ENCODE measurements around the gene LITAFD.
A peak's percentile ranks its signal among the peaks of the same experiment; 100 is the strongest.
"Not testable (repeated sequence)": the region's sequence is repeated elsewhere in the genome, so short reads cannot be mapped to it uniquely, and the experiment has no call there.

The LITAFD gene

DNA sequence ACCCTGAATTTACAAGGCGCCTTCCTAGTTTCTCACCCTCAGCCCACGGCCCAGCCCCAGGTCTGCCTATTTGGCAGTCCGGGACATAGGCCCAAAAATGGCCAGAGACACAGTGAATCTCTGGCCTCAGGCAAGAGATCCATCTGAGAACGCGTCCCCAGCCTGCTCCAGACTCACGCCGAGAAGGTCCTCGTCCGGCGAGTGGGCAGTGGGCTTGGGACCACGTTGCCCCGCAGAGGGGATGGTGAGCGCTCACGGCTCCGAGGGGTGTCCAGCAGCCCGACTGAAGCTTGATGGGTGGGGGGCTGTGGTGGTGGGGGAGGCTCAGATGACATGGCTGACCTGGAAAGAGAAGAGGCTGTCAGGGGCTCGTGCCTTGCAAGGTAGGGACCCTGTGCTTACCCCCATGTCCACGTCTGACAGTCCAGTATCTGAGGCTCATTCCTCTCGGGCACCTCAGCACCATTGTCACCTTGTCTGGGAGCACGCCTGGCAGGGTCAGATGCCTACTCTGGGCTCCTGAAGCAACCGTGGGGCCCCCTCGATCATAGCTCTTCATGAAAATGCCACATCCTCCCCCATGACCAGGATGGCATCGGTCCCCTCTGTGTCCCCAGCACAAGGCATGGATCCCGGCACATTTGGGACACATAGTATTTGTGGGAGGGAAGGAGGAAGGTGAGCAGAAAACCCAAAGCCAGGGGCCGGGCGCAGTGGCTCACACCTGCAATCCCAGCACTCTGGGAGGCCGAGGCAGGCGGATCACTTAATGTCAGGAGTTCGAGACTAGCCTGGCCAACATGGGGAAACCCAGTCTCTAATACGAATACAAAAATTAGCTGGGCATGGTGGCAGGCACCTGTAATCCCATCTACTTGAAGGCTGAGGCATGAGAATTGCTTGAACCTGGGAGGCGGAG, 22.9 kb upstream of the LITAFD start:
- DNase-seq: no peak

DNA sequence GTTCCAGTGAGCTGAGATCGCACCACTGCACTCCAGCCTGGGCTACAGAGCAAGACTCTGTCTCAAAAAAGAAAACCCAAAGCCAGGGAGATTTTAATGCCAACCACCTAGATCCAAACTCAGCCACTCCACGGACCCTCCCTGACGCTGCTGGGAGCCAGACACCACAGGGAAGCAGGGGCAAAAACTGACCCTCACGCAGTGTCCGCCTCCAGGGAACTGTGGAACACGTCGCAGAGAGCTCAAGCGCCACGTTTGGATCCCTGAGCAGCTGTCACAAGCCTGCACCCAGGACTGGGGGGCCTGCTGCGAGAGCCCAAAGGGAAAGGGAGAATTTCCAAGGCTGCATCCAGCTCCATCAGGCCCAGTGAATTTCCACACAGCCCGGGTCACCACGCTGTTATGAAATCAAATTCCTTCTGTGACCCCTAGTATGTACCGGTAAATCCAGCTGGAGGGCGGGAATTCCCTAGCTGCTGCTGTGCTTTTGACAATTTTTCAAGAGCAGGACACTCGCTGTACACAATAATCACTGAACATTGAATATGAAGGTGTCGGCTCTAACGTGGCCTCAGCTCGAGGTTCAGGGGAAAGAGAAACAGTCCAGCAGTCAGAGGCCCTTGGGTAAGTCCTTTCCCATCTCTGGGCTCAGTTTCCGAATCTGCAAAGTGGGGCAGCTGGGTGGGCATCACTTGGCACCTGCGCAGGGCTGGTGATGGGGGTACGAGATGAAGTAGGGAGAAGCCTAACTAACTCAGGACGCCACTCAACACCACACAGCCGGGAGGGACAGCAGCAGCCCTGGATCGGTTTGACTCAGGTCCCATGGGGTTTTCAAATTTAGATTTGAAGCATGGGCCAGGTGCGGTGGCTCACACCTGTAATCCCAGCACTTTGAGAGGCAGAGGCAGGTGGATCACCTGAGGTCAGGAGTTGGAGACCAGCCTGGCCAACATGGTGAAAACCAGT, 22.0 kb upstream of the LITAFD start:
- no peak for DNase-seq

DNA sequence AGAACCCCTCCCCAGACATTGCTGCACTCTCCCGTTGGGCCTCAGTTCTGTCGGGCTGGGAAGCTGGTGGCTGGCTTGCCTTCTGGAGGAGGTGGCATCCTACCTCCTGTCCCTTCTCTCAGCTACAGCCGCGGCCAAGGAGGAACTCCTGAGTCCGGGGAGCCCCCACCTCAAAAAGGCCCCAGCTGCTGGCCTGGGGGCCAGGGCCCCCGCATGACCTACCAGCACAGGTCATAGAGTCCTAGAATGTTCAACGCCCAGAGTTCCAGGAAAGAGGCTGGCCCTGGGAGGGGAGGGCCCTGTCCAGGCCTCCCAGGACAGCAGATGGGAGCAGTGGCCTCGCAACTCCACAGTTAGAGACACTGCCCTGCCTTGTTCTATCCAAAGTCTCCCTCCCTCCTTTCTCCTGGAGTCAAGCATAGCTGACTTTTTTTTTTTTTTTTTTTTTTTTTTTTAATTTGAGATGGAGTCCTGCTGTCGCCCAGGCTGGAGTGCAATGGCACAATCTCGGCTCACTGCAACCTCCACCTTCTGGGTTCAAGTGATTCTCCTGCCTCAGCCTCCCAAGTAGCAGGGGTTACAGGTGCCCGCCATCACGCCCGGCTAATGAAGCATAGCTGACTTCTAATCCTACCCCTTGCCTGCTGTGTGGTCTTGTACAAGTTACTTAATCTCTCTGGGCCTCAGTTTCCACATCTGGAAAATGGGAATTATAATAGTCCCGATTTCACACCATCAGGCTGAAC, 20.4 kb upstream of the LITAFD start:
- no peak for DNase-seq

DNA sequence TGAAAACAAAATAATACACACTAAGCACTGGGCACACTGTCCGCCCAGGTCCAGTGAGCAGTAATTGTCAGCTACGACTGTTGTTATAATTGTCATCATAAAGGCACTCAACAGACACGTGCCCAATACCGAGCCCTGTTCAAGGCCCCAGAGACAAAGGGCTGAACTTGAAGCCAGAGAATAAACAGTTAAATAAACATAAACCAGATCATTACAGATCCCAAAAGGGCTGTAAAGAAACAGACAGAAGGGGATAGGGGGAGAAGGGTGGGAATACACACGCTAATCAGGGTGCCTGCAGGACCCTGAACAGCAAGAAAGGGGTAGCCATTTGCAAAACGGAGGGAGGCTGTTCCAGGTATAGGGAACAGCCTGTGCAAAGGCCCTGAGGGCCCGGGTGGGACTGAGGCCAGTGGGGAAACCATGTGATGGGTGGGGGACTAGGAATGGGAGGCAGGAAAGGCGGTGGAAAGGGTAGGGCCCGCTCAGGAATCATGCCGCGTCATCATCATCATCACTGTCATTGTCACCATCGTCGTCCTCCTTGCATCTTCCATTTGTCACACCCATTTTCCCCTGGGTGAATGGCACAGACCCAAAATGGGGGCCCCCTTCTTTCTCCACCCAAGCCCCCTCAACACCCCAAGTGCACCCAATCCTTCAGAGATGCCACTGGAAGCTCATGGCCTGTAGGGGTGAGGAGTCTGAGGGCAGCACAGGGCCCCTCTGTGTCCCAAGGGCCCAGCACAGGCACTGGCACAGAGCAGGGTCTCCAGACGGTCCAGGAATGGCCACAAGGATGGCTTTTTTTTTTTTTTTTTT, 19.6 kb upstream of the LITAFD start:
- DNase-seq: no peak

DNA sequence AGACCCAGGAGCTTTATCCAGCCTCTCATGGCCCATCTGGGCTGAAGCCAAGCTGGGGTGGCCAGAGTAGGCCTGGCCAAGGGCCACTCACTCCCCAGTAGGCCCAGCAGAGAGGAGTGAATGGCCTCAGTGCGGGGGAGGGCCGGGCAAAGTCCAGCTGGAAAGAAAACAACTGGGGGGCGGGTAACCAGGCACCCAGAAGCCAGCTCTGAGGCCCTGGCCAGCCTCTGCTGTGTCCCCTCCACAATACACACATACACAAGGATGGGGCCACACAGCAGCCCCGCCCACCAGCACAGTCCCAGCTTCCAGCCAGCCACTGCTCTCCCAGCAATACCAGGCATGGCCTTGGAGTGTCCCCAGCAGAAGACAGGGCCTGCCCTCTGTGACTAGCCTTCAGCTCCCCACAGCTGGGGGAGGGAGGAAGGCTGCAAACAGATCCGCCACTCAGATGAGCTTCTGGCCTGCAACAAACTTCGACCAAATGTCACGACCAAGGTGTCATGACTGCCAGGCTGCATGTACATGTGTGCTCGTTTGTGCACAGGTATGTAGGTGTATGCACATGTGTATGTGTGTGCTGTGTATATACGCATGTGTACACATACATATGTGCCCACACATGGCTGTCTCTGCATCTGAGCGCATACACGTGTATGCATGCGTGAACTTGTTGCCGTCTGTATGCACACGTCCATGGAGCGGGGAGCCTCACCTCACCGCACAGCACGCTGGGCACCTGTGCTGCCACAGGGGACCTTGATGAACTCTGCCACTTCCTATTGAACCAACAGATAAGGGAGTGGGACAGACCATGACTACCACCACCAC, 18.3 kb upstream of the LITAFD start:
- DNase-seq: no peak

DNA sequence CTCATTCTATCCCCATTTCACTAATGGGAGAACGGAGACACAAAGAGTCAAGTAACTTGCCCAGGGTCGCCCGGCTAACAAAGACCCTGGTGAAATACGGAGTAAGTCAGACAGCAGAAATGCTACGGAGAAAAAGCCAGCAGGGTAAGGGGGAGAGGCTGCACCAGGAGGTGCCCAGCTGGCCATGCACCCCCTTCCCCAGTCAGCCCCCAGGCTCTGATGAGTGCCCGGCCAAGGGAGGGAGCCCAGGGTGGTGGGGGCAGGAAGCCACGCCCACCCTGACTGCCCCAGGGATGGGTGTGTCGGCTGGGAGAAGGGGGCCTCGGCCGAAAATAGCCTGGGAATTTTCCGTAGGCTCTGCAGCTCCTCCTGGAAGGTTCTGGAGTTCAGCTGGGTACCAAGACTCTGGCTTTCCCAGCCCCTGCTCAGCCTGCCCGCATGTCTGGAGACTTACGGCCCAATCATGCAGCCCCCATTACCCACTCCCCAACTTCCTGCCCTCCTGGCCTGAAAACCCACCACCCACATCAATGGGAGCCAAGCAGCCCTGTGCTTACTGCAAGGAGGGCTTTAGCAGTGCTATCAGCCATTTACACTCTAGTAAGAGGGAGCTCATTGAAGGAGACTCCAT, 17.6 kb upstream of the LITAFD start:
- DNase-seq: no peak

DNA sequence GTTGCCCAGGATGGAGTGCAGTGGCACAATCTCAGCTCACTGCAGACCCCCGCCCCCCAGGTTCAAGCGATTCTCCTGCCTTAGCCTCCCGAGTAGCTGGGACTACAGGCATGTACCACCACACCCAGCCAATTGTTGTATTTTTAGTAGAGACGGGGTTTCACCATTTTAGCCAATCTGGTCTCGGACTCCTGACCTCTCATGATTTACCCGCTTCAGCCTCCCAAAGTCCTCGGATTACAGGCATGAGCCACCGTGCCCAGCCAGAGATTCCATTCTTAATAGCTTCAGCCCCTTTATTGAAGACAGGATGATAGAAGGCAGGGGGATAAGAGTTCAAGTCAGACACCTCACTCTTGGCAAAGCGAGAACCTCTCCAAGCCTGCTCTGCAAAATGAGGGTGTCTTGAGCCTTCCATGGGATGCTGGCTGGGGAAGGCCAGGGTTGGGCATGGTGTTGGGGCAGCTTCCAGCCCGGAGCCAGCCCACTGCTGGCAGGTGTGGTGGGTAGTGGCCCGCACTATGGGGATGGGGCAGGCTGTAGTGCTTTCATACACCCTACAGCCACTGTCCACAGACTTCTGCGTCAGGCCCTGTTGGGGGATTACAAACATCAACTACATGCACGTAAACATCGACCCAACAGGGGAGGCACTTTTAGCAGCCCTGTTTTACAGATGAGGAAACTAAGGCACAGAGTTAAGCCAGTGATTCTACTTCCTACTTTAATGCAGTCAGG, 16.8 kb upstream of the LITAFD start:
- no peak for DNase-seq

DNA sequence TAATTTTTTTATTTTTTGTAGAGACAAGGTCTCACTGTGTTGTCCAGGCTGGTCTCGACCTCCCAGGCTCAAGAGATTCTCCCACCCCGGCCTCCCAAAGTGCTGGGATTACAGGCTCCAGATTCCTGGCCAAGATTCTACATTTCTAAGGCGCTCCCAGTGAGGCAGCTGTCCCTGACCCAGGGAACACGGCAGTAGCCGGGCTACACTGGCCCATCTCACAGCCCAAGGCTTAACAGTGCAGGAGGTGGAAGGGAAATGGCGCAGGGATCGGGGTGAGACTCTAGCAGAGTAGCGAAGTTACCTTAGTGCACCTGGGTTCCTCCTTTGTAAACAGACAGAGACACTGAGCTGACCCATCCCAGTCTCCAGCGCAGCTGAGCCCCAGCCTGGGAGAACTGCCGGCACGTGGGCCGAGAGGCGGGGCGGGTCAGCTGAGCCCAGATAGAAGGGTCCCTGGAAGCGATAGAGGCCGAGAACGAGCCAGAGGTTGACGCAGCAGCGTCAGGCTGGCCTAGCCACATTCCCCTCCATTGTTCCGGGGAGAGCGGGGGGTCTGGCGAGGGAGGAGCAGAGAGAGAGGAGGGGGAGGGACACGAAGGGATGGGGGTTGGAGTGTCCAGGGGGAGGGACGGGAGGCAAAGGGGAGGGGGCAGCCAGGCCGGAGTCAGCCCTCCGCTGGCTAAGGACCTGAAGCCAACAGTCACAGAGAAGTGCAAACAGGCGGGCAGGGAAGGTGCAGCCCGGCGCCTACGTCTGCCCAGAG, 15.8 kb upstream of the LITAFD start:
- DNase-seq: no peak

DNA sequence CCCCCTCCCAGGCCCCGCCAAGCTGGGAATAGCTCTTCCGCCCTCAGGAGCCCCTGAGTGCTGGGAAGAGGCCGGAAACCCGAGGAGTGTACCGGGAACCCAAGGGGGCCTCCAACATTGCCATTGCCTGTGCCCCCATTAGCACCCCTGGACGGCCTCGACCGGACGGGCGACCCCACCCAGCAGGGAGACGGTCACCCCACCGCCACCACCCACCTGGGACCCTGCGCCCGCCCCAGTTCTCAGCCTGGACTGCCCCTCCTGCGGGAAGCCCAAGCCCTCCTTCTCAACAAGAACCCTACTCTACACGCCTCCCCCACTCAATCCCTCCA, 15.3 kb upstream of the LITAFD start:
- no peak for DNase-seq

DNA sequence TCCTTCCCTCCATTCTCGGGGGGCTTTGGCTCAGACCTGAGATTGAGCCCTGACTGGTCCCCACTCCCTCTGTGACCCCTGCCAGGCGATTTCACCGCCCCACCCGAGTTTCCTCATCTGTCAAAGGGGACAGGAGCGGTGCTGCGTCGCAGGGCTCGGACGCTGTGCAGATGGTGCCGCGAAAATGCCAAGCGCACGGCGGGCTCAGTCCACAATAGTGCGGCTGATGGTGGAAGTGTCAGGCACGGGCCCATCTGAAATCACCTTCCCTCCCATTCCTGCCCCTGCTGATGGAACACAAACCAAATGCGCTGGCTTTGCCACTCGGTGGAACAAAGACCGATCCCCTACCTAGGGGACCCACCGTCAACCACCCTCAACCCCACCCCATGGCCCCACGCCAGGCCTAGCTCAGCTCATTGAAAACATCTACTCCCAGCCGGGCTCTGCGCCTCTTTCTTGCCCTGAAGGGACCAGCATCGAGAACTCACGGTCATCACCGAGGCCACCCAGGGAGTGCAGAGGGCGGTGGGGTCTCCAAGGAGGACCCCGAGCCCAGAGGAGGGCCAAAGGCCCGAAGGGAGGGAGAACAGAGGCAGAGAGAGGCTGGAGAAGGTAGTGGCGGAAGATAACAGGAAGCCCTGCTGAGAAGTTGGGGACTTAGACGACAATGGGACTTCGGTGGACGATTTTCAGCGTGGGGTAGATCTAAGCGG, 14.8 kb upstream of the LITAFD start:
- DNase-seq: no peak

DNA sequence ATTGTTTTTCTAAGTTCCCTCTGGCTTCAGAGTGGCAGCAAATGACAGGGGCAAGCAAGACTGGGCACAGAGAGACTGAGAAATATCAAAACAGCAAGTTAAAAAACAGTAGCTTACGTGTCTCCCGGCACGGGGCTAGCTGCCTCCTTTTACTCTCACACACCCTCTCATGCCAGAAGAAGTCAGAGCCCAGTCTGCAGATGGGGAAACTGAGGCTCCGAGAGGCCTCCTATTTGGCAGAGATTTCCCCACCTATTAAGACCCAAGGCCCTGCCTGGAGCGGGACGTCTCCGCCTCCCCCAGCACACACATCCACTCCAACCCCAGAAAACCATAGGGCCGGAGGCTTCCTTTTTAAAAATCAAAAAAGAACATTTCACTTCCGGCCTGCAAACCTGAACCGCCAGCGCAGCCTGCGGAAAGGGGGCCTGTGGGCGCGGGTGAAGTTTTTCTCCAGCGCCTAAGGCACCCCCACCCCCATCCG, 14.2 kb upstream of the LITAFD start:
- DNase-seq: no peak

DNA sequence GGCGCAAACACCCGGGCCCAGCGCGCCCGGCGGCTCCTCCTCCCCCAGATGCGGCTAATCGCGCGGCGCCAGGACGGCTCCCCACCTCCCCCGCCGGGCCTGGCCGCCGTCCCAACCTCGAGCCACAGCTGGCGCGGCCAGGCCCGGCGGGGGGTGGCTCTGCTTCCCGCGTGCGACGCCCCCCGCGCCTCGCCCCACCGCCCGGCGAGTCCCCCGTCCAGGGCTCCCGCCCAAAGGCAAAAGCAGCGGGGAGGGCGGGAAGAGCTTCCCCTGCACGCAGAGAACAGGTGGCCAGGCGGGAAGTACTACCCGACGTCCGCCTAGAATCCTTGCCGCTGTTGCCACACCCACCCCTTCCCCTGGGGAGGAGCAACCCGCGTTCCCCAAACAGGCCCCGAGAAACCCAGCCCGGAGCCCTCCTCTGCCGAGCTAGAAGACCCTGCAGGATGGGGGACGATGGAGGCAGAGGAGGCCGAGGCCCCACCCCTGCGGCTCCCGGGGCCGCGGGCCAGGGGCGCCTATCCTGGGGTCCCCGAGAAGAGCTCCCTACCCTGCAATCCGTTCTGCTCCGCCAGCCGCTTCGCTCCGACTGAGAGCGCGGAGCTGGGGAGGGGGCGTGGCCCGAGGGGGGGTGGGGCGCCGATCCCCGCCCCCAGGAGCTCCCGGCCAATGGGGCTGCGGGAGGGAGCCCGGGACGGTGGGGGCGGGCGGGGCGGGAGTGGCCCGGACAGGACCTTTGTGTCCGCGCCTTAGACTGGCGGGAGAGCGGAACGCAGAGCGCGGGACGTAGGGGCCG, 13.5 kb upstream of the LITAFD start, which contains the start of gene CARHSP1:
TSS of gene CARHSP1 (minus strand) at position 591 of the 796 bp plus-strand sequence. CDS start 9,678 bp downstream, outside the sequence.
- DNase-seq: peak; percentile 82

DNA sequence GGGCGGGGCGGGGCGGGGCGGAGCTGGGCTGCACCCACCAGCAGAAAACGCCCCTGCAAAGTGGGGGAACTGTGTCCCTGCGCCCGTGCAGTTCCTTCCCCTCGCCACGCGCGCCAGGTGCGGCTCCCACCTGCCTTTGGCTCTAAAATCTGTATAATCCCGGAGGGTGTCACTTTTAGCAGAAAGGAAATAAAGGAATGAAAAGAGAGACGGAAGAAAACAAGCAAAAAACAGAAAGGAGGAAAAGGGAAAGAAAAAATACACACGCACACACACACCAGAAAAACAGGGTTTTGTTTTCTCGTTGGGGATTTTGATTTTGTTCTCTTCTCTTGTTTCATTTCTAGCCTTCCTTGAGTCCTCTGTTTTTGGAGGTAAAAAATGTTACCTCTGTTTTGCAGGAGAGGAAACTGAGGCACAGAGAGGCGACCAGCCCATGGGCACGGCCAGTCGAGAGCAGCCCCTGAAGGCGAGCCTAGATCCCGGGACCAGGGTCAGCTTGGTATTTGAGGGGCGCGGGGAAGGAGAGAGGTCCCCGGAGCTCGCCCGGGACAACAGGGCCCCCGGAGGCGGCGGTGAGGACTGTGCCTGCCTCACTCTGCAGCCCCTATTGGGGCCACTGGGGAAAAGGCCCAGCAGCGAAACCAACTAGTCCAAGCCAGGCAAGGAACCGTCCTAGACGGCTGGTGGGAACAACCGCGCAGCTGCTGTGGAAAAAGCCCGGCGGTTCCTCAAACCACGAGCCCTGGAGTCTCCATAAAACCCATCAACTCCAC, 12.8 kb upstream of the LITAFD start:
- no peak for DNase-seq

DNA sequence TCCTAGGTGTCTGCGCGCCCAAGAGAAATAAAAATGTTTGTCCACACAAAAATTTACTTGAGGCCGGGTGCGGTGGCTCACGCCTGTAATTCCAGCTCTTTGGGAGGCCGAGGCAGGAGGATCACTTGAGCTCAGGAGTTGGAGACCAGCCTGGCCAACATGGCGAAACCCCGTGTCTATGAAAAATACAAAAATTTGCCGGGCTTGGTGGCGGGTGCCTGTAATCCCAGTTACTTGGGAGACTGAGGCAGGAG, 12.2 kb upstream of the LITAFD start:
- DNase-seq: not testable (repeated sequence)

DNA sequence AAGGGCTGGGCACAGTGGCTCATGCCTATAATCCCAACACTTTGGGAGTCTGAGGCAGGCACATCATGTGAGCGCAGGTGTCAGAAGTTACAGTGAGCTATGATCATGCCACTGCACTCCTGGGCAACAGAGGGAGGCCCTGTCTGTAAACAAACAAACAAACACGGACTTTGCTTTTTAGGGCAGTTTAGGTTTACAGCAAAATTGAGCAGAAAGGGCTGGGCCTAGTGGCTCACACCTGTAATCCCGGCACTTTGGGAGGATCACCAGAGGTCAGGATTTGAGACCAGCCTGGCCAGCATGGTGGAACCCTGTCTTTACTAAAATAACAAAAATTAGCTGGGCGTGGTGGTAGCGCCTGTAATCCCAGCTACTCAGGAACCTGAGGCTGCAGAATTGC, 10.1 kb upstream of the LITAFD start:
- DNase-seq: no peak

DNA sequence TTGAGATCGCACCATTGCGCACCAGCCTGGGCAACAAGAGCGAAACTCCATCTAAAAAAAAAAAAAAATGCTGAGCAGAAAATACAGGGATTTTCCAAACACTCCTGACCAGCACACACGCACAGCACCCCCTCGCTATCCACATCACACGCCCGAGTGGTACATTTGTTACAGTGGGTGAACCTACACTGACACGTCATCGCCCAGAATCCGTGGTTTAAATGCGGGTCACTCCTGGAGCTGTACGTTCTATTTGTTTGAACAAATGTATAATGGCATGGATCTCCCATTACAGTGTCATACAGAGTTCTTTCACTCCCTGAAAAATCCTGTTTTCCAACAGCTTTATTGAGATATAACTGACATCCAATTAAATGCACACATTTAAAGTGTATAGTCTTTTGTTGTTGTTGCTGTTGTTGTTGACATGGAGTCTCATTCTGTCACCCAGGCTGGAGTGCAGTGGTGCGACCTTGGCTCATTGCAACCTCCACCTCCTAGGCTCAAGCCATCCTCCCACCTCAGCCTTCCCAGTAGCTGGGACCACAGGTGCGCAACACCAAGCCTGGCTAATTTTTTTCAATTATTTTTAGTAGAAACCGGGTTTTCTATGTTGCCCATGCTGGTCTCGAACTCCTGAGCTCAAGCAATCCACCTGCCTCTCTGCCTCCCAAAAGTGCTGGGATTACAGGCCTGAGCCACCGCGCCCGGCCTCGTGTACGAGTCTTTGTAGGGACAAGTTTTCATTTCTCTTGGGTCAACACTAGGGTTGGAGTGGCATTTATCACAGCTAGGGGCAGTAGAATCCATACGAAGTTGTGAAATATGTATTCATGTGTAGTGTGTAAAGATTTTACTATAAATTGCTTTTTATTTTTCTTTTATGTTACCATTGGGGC, 8.9 kb upstream of the LITAFD start:
- no peak for DNase-seq

All from GF-D8 (cell line).